Fibroblast of lung (primary cell): Measurements from ENCODE around the gene C2orf81.
"Not testable (repeated sequence)": the region's sequence is repeated elsewhere in the genome, so short reads cannot be mapped to it uniquely, and the experiment has no call there.

Source experiments
- EZH2 ChIP-seq: IDR thresholded peaks from 2 replicates; pipeline ENCODE4 v1.5.1; 2012; ENCODE audit warnings: low read length, control low read depth, mild to moderate bottlenecking; ENCODE audit errors: missing control alignments
- TF ChIP-seq, protein P1 (sequence below), 2 donors: IDR thresholded peaks in 1 of 2; conservative IDR thresholded peaks in 1 of 2; 1 replicate in 1 of 2; 2 replicates in 1 of 2; pipeline ENCODE4 v1.5.1; 2011 to 2012; ENCODE audit warnings: low read length in 2 of 2, control low read depth in 1 of 2, inconsistent platforms in 1 of 2, low read depth in 1 of 2, mild to moderate bottlenecking in 1 of 2

DNA sequence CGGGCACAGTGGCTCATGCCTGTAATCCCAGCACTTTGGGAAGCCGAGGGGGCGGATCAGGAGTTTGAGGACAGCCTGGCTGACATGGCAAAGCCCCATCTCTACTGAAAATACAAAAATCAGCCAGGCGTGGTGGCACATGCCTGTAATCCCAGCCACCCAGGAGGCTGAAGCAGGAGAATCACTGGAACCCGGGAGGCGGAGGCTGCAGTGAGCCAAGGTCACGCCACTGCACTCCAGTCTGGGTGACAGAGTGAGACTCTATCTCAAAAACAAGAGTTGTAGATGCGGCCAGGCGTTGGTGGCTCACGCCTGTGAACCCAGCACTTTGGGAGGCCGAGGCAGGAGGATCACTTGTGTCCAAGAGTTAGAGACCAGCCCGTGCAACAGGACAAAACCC lies 49.3 kb upstream of the C2orf81 start:
- TF ChIP-seq, protein P1, sequence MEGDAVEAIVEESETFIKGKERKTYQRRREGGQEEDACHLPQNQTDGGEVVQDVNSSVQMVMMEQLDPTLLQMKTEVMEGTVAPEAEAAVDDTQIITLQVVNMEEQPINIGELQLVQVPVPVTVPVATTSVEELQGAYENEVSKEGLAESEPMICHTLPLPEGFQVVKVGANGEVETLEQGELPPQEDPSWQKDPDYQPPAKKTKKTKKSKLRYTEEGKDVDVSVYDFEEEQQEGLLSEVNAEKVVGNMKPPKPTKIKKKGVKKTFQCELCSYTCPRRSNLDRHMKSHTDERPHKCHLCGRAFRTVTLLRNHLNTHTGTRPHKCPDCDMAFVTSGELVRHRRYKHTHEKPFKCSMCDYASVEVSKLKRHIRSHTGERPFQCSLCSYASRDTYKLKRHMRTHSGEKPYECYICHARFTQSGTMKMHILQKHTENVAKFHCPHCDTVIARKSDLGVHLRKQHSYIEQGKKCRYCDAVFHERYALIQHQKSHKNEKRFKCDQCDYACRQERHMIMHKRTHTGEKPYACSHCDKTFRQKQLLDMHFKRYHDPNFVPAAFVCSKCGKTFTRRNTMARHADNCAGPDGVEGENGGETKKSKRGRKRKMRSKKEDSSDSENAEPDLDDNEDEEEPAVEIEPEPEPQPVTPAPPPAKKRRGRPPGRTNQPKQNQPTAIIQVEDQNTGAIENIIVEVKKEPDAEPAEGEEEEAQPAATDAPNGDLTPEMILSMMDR (conservative IDR thresholded peaks at IDR 0.05 in 1 of 2, IDR thresholded peaks at IDR 0.05 in 1 of 2; ENCODE audit: low read depth in 1 of 2, low read length in 2 of 2): not testable (repeated sequence)
- TF ChIP-seq EZH2: not testable (repeated sequence)
